Astrocyte (in vitro differentiated cells and primary cell): ENCODE data around the gene FBXO5. TPM values are rescaled to one million over a fixed set of nuclear protein-coding genes. Genes with fewer than 3 reads are reported as not detected.

ENCODE experiments used
- DNase-seq: peaks from one replicate; pipeline ENCODE4 v3.0.0-alpha.2; 2010; ENCODE audit warnings: low read depth
- FAIRE-seq: peaks from 2 replicates; lab custom pipeline; 2011; peaks lifted over from hg19 to GRCh38; lab: Jason Lieb, UNC
- H2AFZ ChIP-seq: 2 replicates; pipeline ENCODE4 v1.6.0; 2012; ENCODE audit warnings: low read depth, low read length, inconsistent platforms
- H3K27ac ChIP-seq: 2 replicates; pipeline ENCODE4 v1.5.1; 2011; ENCODE audit warnings: low read depth, low read length, inconsistent platforms
- H3K27me3 ChIP-seq: 2 replicates; pipeline ENCODE4 v1.6.0; 2011; ENCODE audit warnings: low read length, inconsistent platforms; ENCODE audit not compliant: insufficient read depth
- H3K36me3 ChIP-seq: 2 replicates; pipeline ENCODE4 v1.5.1; 2011; ENCODE audit warnings: low read length, inconsistent platforms; ENCODE audit not compliant: insufficient read depth
- H3K4me1 ChIP-seq: 2 replicates; pipeline ENCODE4 v1.5.1; 2011; ENCODE audit warnings: low read length, inconsistent platforms; ENCODE audit not compliant: insufficient read depth
- H3K4me2 ChIP-seq: 2 replicates; pipeline ENCODE4 v1.6.0; 2012; ENCODE audit warnings: low read length, inconsistent platforms
- H3K4me3 ChIP-seq: 2 replicates; pipeline ENCODE4 v1.5.1; 2011; ENCODE audit warnings: low read depth, mild to moderate bottlenecking, low read length, inconsistent platforms; ENCODE audit not compliant: insufficient read depth
- H3K79me2 ChIP-seq: 2 replicates; pipeline ENCODE4 v1.6.0; 2012; ENCODE audit warnings: mild to moderate bottlenecking, low read length, inconsistent platforms; ENCODE audit not compliant: insufficient read depth
- H3K9ac ChIP-seq: 2 replicates; pipeline ENCODE4 v1.6.0; 2012; ENCODE audit warnings: mild to moderate bottlenecking, low read length, inconsistent platforms
- H3K9me3 ChIP-seq: 2 replicates; pipeline ENCODE4 v1.5.1; 2012; ENCODE audit warnings: low read depth, mild to moderate bottlenecking, low read length, inconsistent platforms; ENCODE audit not compliant: insufficient read depth
- H4K20me1 ChIP-seq: 2 replicates; pipeline ENCODE4 v1.6.0; 2012; ENCODE audit warnings: low read length, inconsistent platforms; ENCODE audit not compliant: insufficient read depth
- H3K27ac Mint-ChIP-seq: one replicate; pipeline ENCODE4 v1.8.0; 2021; ENCODE audit warnings: mild to moderate bottlenecking, mixed read lengths; ENCODE audit not compliant: unreplicated experiment
- H3K27me3 Mint-ChIP-seq: one replicate; pipeline ENCODE4 v1.8.0; 2021; ENCODE audit warnings: low read depth, mixed read lengths; ENCODE audit not compliant: unreplicated experiment
- H3K36me3 Mint-ChIP-seq: one replicate; pipeline ENCODE4 v1.8.0; 2021; ENCODE audit warnings: low read depth, mixed read lengths; ENCODE audit not compliant: unreplicated experiment
- H3K4me1 Mint-ChIP-seq: one replicate; pipeline ENCODE4 v1.8.0; 2021; ENCODE audit warnings: low read depth, mixed read lengths; ENCODE audit not compliant: unreplicated experiment
- H3K4me3 Mint-ChIP-seq: one replicate; pipeline ENCODE4 v1.8.0; 2021; ENCODE audit warnings: mild to moderate bottlenecking, moderate library complexity, mixed read lengths; ENCODE audit not compliant: unreplicated experiment
- H3K9me3 Mint-ChIP-seq: one replicate; pipeline ENCODE4 v1.8.0; 2021; ENCODE audit warnings: mild to moderate bottlenecking, mixed read lengths; ENCODE audit not compliant: unreplicated experiment
- EZH2 ChIP-seq: IDR thresholded peaks from 2 replicates; pipeline ENCODE4 v1.6.1; 2012; ENCODE audit warnings: mild to moderate bottlenecking, low read length, inconsistent platforms; ENCODE audit not compliant: insufficient read depth
- total RNA-seq: library from RNA; stranded (reverse); gene quantifications from 2 replicates; pipeline ENCODE4 v1.2.1, GENCODE V29; 2021
- TF ChIP-seq, protein P1 (sequence below): IDR thresholded peaks from 2 replicates; pipeline ENCODE4 v1.5.1; 2011; ENCODE audit warnings: low read depth, mild to moderate bottlenecking, inconsistent platforms, low read length, moderate library complexity; ENCODE audit not compliant: insufficient read depth

Gene FBXO5
- total RNA-seq, 1 donor from 2014 or later: 7.5 TPM

GRCh38 chr6:152981989-152982903, 595 bp downstream of the FBXO5 start:
- H3K36me3 Mint-ChIP-seq: no peaks in the 10 kb centered on the region
- Histone ChIP-seq H2AFZ (peak overlapping the region; percentile 13), H3K27me3 (no peaks in the 10 kb centered on the region), H3K9ac (peak overlapping the region; percentile 90), H4K20me1 (peaks cover 32% of the 10 kb centered on the region), H3K9me3 (no peaks in the 10 kb centered on the region), H3K4me2 (peak overlapping the region; percentile 92), H3K36me3 (peaks cover 3% of the 10 kb centered on the region), H3K4me3 (peak overlapping the region; percentile 94), H3K79me2 (peaks cover 91% of the 10 kb centered on the region), H3K4me1 (peaks cover 10% of the 10 kb centered on the region), H3K27ac (peak overlapping the region; percentile 52)
- H3K27ac Mint-ChIP-seq: peak overlapping the region; percentile 70
- H3K4me3 Mint-ChIP-seq: peak overlapping the region; percentile 96
- DNase-seq: no peak
- no peak for TF ChIP-seq EZH2
- TF ChIP-seq, protein P1, sequence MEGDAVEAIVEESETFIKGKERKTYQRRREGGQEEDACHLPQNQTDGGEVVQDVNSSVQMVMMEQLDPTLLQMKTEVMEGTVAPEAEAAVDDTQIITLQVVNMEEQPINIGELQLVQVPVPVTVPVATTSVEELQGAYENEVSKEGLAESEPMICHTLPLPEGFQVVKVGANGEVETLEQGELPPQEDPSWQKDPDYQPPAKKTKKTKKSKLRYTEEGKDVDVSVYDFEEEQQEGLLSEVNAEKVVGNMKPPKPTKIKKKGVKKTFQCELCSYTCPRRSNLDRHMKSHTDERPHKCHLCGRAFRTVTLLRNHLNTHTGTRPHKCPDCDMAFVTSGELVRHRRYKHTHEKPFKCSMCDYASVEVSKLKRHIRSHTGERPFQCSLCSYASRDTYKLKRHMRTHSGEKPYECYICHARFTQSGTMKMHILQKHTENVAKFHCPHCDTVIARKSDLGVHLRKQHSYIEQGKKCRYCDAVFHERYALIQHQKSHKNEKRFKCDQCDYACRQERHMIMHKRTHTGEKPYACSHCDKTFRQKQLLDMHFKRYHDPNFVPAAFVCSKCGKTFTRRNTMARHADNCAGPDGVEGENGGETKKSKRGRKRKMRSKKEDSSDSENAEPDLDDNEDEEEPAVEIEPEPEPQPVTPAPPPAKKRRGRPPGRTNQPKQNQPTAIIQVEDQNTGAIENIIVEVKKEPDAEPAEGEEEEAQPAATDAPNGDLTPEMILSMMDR: no peak
- FAIRE-seq: no peak
- H3K4me1 Mint-ChIP-seq: peaks cover 24% of the 10 kb centered on the region
- no peaks in the 10 kb centered on the region for H3K9me3 Mint-ChIP-seq
- no peaks in the 10 kb centered on the region for H3K27me3 Mint-ChIP-seq

DNA sequence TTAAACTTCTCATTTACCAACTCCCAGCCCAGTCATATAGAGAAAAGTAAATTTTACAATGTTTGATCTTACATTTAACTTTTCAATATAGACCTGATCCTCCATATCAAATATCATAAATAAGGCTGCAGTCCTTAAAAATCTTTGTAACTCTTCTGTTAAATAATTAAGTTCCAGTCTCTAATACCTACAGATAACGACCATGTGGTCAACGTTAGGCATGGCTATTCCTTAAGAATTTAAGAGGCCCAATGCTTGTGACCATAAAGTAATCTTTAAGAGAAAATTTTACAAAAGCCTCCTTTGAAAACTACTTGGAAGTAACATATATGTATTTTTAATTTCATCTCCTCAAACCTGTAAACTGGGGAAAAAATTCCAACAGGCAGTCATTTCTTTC, 1.6 kb downstream of the FBXO5 start:
- FAIRE-seq: no peak
- Histone ChIP-seq H3K9ac (peak overlapping the region; percentile 90), H3K27ac (no peak overlapping the region)

More for the DNA sequence above, 1.6 kb downstream of the FBXO5 start:
- TF ChIP-seq, protein P1: no peak
- no peak for TF ChIP-seq EZH2
- Mint-ChIP-seq H3K4me1 (peaks cover 24% of the 10 kb centered on the region), H3K27me3 (no peaks in the 10 kb centered on the region), H3K36me3 (no peaks in the 10 kb centered on the region), H3K4me3 (peak overlapping the region; percentile 94), H3K9me3 (no peaks in the 10 kb centered on the region), H3K27ac (peak overlapping the region; percentile 12)
- H3K79me2 ChIP-seq: peaks cover 91% of the 10 kb centered on the region
- H3K27me3 ChIP-seq: no peaks in the 10 kb centered on the region
- H3K4me3 ChIP-seq: peak overlapping the region; percentile 94
- peak overlapping the region; percentile 92 for H3K4me2 ChIP-seq
- H3K4me1 ChIP-seq: peaks cover 10% of the 10 kb centered on the region
- no peak overlapping the region for H2AFZ ChIP-seq
- peaks cover 39% of the 10 kb centered on the region for H4K20me1 ChIP-seq
- DNase-seq: no peak
- H3K9me3 ChIP-seq: no peaks in the 10 kb centered on the region
- peaks cover under 1% of the 10 kb centered on the region for H3K36me3 ChIP-seq
